Measurements from ENCODE around the gene PSMB3.
A peak's percentile ranks its signal among the peaks of the same experiment; 100 is the strongest.
"Not testable (repeated sequence)": the region's sequence is repeated elsewhere in the genome, so short reads cannot be mapped to it uniquely, and the experiment has no call there.

PSMB3 gene

DNA sequence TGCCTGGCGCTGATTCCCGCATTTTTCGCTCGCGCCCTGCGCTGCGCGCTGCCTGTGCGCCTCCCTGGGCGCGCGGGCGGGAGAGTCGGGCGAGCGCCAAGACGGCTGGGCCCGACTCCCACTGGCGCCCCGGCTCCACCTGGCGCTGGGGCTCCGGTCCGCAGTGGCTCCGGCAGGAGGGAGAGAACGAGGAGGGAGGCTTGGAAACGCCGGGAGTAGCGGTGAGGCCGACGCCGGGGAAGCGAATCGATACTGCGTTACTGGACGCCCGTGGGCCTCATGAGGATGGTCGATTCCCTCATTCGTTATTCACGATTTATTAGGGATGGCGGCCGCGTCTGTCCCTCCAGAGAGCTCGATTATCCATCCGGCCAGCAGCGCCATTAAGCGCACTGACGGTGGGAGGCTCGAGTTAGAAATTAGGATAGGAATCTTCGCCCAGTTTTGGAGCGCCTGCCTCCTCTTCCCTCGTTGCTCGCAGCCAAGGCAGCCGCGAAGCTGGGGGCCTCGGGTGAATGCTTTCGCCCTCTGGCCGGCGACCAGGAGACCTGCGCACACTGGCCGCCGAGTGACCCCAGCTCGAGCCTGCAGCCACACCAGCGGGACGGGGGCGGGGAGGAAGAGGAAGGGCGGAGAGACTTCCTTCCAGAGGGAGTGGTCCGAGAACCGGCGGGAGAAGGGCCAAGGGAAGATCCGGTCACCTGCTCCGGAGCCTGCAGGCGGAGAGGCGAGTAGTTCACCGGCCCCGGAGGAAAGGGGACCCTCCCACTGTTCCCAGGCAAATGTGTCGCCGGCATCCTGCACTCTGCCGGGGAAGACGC is 3.1 kb upstream of the PSMB3 start:
- peak; percentile 92 for DNase-seq (ENCODE audit: low spot score)

DNA sequence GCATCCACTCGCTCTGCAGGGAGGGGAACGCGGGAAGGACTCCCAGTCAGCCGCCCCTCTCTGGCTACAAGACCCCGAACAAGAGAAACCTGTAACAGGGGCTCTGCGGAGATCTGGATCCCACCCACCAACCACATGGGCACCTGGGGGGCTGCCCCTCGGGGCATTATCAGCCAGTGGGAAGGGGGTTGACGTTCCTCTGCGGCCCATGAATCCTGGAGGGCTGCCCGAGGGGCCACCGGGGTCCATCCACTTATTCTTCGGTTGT is 2.6 kb upstream of the PSMB3 start:
- DNase-seq (ENCODE audit: low spot score), result no peak

DNA sequence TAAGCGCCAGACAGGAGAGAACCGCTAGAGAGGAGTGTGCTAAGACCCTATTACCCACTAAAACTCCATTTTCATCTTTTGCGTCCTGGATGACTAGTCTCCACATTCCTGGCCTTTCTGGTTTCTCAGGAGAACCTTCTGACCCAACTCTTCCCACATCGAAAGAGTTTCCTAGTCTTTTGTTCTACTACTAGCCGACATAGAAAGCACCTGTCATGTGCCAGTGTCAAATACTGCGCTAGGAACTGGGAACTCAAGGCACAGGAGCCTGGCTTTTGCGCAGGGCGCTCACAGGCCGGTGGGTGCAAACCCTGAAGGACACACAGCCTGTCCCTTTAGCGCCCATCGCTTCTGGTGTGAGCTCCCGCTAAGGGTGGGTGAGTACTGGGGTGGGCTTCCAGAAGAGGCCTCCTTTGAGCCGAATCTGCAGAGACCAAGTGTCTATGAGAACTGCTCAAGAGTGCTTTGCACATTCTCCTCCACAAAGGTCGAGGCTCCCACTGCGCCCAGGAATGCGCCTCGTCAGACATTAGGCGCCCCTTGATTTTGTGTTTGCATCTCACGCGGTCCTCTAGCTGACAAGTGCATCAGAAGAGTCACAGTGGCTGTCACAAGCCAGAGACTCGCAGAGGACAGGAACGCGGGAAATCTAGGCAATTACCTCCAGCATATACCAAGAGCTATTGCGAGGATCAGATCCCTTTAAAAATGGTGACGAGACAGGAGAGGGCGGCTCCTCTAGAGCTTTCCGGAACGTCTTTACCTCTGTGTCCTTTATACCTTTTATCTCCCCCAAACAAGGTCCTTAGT is 2.0 kb upstream of the PSMB3 start:
- peak; percentile 73 for DNase-seq (ENCODE audit: low spot score)

DNA sequence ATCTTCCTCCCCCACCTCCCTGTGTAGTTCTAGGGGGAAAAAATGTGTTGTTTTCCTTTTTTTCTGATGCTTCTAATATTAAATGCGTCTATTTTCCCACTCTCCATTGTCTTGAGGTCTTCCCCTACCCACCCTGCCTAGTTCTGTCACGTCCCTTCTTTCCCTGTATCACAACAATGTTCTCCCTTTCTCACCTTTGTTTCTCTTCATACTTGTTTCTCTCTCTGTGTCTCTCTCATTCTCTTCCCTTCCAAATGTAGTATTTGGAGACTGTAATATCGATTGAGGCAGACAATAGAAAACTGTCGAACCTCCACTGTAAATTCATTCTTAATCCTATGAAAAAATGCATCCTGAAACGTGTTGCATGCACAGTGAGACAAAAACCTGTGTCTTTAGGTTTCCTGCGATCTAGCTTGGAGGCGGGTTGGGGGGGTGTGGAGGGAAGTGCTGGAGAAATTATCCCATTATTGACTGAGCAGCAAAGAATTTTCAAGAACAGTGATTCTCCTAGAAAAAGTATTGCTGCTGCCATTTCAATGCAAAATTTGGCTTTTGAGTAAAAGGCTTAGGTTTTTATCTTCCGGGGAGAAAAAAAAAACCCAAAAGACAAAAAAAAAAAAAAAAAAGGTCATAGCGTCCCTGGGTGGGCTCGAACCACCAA is 1.3 kb upstream of the PSMB3 start:
- no peak for DNase-seq (ENCODE audit: low spot score)

DNA sequence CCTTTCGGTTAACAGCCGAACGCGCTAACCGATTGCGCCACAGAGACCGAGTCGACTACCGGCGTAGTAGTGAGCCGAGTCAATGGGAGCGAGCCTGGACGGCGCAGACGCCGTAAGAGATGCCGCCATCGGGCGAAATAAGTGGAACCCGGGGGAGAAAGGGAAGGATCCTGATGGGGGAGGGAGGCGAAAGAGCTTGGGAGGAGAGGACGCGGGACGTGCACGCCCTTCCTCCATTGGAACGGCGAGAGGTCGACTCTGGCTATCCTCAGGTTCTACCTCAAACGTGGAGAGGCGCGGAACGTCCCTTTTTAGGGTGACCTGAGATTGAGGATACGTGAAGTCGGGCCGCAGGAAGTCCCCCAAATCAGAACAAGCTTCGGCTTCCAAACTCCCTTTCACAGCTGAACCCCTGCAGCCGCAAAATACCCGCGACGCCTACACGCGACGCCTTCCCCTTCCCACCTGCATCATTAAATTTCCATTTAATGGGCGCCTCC is 683 bp upstream of the PSMB3 start:
- peak; percentile 98 for DNase-seq (ENCODE audit: low spot score)

DNA sequence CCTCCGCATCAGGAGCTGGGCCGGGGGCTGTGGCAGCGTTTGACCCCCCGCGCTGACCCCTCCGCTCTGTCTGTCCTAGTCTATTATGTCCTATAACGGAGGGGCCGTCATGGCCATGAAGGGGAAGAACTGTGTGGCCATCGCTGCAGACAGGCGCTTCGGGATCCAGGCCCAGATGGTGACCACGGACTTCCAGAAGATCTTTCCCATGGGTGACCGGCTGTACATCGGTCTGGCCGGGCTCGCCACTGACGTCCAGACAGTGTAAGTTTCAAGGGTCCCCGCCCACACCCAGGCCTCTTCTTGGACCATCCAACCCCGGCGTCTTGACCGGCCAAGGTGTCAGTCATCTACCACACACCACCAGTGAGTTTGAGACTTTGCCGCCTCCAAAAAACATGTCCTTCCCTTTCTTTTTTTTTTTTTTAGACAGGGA is 548 bp downstream of the PSMB3 start:
- DNase-seq (ENCODE audit: low spot score), result no peak

DNA sequence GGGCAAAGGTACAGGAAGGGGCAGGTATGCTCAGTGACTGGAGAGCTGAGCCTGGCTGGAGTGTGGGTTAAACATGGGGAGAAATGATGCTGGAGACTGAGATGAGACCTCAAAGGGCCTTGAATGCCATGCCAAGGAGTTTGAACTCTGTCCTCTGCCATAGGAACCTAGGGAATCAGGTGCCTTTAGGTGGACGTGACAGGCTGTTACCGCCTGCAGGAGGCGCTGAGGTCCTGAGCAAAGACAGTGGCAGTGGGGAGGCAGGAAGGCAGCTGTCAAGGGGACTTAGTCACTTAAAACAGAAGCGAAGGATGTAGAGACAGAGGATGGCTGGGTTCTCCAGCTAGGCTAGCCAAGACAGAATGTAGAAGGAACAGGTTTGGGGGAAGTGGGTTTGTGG is 9.1 kb downstream of the PSMB3 start:
- peak; percentile 74 for DNase-seq (ENCODE audit: low spot score)

DNA sequence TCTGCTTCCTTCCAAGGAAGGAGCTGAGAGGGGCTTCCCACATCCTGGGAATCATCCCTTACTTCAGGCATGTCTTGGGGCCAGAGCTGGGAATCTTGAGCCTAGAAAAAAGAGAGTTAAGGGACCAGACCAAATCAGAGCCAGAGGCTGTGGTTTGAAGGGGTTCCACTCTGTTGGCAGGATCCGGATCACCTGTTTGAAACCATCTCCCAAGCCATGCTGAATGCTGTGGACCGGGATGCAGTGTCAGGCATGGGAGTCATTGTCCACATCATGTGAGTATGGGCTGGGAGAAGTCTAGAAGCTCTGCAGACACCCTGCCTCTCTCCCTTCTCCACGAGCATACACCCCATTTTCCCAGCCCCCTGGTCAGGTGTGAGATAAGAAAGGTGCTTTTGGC is 9.7 kb downstream of the PSMB3 start:
- DNase-seq (ENCODE audit: low spot score), result no peak

DNA sequence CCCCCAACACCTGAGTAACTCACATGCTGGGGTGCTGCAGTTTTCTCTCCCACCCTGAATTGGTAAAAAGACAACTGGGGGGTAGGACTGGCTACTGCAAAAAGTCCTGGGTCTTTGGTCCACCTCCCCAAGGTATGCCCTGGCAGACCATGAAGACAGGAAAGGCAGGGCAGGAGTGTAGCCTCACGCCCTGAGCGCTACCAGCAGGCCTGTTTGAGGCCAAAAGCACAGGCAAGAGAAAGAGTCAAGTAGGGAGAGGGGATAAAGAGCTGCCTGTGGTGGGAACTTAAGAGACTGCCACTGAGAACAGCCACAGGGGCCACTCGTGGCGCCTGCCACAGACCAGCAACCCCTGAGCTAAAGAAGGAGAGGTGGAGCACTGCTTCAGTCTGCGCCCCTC is 13.8 kb downstream of the PSMB3 start:
- DNase-seq (ENCODE audit: low spot score), result no peak

DNA sequence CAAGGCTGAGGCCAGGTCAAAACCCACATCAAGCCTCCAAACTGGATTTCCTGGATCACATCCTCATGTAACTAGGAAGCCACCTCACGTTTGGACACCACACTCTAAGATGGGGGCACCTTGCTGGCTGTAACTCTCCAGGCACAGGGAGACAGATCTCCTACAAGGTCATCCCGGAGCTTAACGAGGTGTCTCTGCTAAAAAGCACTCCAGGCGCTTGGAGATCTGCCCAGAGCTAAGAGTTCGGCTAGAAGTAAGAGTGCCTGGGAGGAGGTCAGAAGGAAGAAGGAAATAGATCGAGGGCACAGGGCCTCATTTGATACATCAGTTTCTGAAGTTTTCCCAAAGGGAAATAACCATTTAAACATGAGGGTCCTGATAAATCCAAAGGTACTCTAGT is 15.9 kb downstream of the PSMB3 start:
- no peak for DNase-seq (ENCODE audit: low spot score)

DNA sequence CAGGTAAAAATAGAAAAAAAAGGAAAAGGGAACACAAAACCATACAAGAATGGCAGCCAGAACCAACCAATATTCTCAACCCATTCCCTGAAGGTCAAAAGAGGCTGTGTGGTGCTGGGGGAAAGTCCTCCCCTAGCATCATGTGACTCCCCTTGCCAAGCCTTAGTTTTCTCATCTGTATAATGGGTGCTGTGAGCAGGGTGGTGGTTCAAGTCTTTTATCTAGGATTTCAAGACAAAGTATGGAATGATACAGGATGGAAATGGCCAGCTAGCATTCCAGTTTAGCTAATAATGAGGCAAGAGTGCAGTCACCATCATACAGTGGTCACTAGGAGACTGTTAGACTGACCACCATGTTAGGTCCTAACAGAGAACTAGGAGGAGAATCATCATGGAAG is 20.7 kb downstream of the PSMB3 start:
- DNase-seq (ENCODE audit: low spot score), result no peak

DNA sequence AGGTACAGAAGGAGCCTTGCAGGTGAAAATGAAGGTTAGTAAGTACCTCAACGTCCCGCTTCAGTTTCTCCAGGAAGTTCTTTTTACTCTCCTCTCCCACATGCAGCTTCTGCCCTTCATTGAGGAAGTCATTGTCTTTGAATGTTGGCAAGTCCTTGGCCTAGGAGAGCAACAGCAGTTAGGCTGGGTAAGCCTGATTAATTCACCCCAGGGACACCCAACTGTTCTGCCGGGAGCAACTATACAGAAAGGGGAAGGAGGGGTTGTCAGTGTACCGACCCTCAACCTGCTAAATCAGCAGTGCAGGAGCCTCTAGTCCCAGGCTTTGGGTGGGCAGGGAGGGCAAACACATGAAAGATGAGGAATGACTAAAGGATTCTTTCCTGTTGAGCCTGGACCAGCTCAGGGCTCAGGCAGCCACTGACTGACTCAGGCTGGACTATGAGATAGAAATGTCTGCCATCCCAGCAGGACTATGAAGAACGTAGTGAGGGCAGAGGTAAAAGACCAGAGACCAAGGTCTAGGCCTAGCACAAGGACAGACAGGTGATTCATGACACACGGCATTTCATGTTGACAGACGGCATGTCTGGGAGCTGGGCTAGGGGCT is 25.2 kb downstream of the PSMB3 start:
- DNase-seq (ENCODE audit: low spot score), result no peak

DNA sequence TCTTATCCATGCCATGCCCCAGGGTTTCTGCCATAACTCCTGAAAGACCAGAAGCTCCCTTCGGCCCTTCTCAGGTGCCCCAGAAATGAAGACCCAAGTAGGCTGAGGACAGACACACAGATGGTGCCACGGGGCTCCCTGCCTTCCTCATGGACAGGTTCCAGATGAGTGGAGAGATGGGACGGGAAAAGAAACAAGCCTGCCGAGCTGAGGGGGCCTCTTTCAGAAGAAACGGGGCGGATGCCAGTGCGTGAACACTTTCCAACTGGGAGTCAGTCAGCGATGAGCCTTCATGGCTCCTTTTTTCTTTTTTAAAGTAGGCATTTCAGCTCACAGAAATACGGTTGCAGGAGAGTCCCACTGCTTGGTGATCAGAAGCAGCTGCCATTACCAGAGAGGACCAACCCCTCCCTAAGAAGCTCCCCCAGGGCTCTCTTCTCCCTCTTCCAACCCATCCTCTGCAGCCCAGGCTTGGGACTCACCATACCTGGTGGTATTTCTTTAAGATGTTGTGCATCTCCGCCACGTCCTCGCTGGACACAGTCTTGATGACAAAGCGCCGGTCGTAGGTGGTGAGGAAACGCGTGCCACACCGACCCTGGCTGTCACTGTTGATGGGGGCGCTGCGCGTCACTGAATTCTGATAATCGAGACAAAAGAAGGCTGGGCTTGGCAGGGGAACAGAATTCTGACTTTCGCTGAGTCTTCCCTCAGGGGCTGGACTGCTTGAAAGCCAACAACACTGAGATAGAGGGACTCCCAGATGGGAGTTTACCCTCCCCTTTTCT is 27.6 kb downstream of the PSMB3 start:
- DNase-seq (ENCODE audit: low spot score), result no peak

DNA sequence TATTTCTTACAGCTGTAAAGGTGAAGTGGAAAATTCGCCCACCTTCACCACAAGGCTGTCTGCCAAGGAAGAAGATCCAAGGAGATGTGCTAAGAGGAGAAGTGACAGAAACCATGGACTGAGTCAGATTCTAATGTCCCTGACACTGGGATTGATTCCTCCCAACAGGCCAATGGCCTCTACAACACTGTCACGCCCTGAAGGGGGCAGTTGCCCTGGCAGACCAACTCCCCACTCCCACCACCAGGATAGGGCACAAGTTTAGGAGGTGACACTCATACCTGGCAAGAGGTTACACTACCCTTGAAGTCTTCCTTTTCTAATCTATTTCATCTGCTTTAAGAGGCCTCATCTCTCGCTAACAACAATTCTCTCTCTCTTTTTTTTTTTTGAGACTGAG is 30.7 kb downstream of the PSMB3 start:
- no peak for DNase-seq (ENCODE audit: low spot score)

DNA sequence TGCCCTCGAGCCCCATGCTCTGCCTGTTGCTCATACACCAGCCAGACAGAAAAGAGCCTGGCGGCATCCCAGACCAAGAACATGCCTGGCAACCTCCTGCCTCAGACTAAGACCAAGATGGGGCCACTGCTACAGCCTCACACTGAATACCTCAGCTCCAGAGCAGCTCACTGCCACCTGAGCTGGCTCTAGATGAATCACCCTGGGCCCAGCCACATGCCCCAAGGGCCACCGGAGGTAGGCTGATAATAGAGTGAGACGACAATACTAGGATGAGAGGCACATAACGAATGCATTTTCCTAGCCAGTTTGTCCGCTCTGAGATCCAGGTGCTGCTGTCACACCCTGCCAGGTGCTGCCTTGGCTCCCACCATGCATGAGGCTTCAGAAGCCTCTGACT is 33.8 kb downstream of the PSMB3 start:
- no peak for DNase-seq (ENCODE audit: low spot score)

DNA sequence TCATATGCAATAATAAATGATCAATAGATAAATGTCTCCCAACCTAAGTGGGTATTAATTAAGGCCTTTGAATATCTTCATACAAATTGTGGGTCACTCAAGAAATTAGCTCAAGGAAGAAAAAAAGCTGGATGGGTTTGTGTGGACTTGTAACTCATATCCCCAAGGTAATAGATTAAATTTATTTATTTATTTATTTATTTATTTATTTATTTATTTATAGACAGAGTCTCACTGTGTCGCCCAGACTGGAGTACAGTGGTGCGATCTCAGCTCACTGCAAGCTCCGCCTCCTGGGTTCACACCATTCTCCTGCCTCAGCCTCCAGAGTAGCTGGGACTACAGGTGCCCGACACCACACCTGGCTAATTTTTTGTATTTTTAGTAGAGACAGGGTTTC is 35.5 kb downstream of the PSMB3 start:
- not testable (repeated sequence) for DNase-seq (ENCODE audit: low spot score)

DNA sequence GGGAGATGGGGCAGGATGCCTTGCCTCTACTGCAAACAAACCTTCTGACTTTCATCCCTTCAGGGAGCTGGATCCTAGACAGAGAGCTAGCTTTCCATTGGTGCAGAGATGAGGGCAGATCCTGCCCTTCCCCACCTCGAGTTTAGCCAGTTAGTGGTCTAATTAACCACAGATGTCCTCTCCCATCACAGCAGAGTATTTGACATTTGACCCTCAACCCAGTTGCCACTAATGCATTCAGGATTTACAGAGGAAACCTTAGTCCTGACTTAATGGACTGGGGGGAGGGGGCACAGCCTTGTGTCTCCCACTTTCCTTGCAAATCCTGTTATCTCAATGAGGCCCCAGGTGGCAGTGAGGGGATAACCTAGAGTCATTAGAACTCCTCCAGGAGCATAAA is 36.6 kb downstream of the PSMB3 start:
- peak; percentile 72 for DNase-seq (ENCODE audit: low spot score)

DNA sequence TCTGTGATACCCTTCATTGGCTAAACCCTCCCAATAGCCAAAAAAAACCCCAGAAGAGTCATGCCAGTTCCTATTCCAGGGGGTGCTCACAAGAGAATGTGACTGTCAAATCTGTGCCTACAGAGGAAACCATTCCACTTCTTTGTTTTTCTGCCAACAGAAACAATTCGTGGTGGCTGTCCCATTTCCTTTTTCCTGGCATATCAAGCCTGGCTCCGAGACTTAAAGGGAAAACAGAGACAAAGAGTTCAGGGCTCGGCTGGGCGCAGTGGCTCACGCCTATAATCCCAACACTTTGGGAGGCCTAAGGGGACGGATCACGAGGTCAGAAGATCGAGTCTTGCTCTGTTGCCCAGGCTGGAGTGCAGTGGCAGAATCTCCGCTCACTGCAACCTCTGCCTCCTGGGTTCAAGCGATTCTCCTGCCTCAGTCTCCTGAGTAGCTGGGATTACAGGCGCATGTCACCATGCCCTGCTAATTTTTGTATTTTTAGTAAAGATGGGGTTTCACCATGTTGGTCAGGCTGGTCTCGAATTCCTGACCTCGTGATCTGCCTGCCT is 37.7 kb downstream of the PSMB3 start:
- not testable (repeated sequence) for DNase-seq (ENCODE audit: low spot score)

DNA sequence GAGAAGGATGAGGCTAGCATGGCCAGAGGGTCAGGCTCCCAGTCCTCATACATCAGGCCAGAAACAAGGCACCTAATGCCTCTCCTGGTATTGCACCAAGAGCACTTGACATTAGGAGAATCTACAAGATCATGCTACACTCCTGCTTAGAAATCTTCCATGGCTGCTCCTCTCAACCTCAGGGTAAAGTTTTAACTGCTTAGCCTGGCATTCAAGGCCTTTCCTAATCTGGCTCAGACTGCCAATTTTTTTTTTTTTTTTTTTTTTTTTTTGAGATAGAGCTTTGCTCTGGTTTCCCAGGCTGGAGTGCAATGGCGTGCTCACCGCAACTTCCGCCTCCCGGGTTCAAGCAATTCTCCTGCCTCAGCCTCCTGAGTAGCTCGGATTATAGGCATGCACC is 38.6 kb downstream of the PSMB3 start:
- no peak for DNase-seq (ENCODE audit: low spot score)

DNA sequence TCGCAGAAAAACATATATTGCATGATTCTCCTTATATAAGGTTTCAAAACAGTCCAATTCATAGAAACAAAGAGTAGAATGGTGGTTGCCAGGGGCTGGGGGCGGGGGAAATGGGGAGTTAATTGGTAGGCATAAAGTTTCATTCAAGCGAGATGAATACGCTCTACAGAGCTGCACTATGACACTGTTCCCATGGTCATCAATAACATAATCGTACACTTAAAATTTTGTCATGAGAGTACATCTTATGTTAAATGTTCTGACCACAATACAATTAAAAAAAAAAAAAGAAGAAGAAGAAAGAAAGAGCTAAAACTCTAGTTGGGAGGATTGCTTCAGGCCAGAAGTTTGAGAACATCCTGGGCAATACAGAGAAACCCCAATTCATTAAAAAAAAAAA is 41.7 kb downstream of the PSMB3 start:
- no peak for DNase-seq (ENCODE audit: low spot score)

DNA sequence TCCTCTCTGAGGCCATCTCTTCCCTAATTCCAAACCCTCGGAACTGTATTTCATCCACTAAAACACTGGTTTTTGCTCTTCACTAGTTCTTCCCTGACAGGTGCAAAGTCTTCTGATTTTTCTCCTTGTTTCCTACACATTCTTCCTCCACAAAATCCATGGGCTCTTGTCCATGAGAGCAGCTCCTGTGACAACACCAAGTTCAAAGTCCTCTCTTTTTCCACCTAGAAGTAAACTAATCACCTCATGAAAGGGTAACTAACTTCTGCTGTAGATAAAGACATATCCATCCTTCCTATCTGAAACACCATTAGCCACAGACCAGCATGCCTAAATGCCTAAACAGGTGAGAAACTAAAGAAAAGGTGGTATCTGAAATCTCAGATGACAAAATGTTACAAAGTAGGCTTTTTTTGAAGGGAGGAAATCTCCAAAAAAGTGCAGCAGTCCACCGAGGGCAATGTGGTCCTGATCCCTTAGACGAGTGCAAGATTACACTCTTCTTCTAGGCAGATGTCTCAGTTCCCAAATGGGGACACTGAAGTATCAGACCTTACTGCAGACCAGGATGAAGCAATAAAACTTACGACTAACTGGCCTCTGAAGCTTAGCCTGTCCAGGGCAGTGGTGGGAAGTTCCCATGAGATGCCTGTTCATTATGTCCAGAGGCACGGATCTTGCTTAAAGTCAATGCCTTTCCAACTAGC is 44.1 kb downstream of the PSMB3 start:
- DNase-seq (ENCODE audit: low spot score), result no peak
